ENCODE measurements around the gene OSBPL2. TPM values are rescaled to one million over a fixed set of nuclear protein-coding genes. Genes with fewer than 3 reads are reported as not detected.

Gene OSBPL2
- total and polyA plus RNA-seq, 9 of the 15 experiments (the other 6 are each of a cell fraction or from before 2014, with no cell fraction given): 2.5 to 25.6 (median 14.1) TPM

DNA sequence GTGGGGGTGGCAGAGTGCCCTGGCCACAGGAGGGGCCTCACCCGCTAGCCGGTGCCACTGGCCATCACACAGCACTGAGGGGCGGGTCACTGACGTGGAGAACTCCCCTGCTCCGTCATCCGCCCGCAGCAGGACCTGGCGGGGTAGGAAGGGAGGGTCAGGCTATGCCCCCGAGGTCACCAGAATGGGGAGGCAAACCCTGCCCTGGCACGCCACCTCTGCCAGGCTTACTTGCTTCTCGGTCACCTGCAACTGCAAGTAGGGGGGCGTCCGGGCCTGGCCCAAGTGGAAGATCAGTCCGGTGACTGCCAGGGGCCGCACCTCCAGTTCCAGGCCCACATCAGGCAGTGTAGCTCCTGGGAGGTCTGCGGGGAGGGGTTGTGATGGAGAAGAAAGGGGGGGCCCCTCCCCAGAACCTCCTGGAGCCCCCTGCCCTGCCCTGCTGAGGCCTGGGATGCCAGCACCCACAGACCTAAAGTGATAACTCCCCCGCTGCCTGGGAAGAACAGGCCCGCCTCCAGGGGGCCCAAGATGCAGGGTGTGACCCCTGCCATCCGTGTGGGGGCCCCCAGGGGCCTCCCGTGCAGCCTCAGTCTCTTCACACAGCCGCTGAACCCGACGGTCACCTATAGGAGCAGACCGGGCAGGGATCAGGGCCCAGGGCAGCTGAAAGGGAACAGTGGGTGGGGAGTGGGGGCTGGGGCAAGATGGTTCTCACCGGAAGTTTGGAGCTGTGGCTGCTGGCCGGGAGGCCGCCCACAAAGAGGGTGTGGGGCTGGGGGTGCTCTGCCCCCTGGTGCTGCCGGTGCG lies 71.8 kb downstream of the OSBPL2 start:
- WGBS (ENCODE audit: insufficient coverage, low coverage, missing lambda C conversion rate): 83% methylated on average over 15 of the region's 29 CpGs
- TF ChIP-seq ZNF699 (CRISPR knock-in tag; IDR thresholded peaks at IDR 0.05; ENCODE audit: insufficient replicate concordance): no peak
- TF ChIP-seq POLR2G (IDR thresholded peaks at IDR 0.05; ENCODE audit: low read depth, low read length): peak; percentile 57
- TF ChIP-seq PYGO2 (tag; IDR thresholded peaks at IDR 0.05): no peak
- no peak for TF ChIP-seq ZNF695 (CRISPR knock-in tag; IDR thresholded peaks at IDR 0.05)
- peak; percentile 13; the same call in 1 of the 2 replicates for TF ChIP-seq RBFOX2 (IDR thresholded peaks at IDR 0.05; ENCODE audit: low read depth, low read length)
- TF ChIP-seq CSDE1 (IDR thresholded peaks at IDR 0.05): no peak
- TF ChIP-seq ZSCAN29 (IDR thresholded peaks at IDR 0.05): no peak
- no peak for TF ChIP-seq GTF3C2 (IDR thresholded peaks at IDR 0.05; ENCODE audit: borderline replicate concordance, extremely low read depth, insufficient read length)
- no peak for TF ChIP-seq RBM15 (IDR thresholded peaks at IDR 0.05; ENCODE audit: insufficient read depth, low read length)

More for the DNA sequence above, 71.8 kb downstream of the OSBPL2 start:
- no peaks in the 10 kb centered on the region for H3K9me1 ChIP-seq (ENCODE audit: control insufficient read depth, insufficient read depth, low read length)
- CTCF ChIA-PET (ENCODE audit: low intra/inter-chr PET ratio): no interaction called here
- FAIRE-seq: no peak
- no peaks in the 10 kb centered on the region for H3K27me3 ChIP-seq (ENCODE audit: control insufficient read depth in 2 of 2, insufficient read depth in 2 of 2, low read length in 2 of 2)
- DNase-seq (ENCODE audit: extremely low read depth in 1 of 4, low spot score in 3 of 4): no peak
- no peak overlapping the region for H2AFZ ChIP-seq (ENCODE audit: low read depth, low read length)
- H4K20me1 ChIP-seq (replicated peaks; ENCODE audit: control insufficient read depth, insufficient read depth, low read length): peaks cover 1% of the 10 kb centered on the region
- H3K9ac ChIP-seq (ENCODE audit: insufficient read depth in 1 of 2, low read depth in 2 of 2, low read length in 2 of 2): no peak overlapping the region
- intact Hi-C loops (cut with micrococcal nuclease) (loop anchor here (10.0 kb wide), 2 partner anchors 185 to 325 kb away; no protein-coding TSS in a partner anchor), in situ Hi-C loops (cut with MboI) (loop anchor here (5.0 to 10.0 kb wide), 3 partner anchors 57 to 305 kb away; partner anchors contain the start of gene LAMA5)
- peaks cover 15% of the 10 kb centered on the region for H3K79me2 ChIP-seq (ENCODE audit: control insufficient read depth, insufficient read depth, low read length)
- ATAC-seq: no peak
- peaks cover 96% of the 10 kb centered on the region for H3K36me3 ChIP-seq (ENCODE audit: control insufficient read depth, insufficient read depth, low read length)
- no TSS peak for BruUV-seq (replicated peaks)
- H3K4me2 ChIP-seq (ENCODE audit: insufficient read depth, low read length): no peak overlapping the region
- peaks cover 1 to 46% of the 10 kb centered on the region in 2 experiments; a peak in 4 of 5 replicates for H3K4me1 ChIP-seq (replicated peaks in 1 of 2; ENCODE audit: control insufficient read depth in 2 of 2, insufficient read depth in 2 of 2, low read length in 2 of 2)
- POLR2A ChIA-PET: interaction anchor here (0.6 kb wide), 1 partner anchor 216 kb away, joined by 3 read pairs; no protein-coding TSS in a partner anchor
- H3K4me3 ChIP-seq: no peak overlapping the region
- no peaks in the 10 kb centered on the region for H3K9me3 ChIP-seq (replicated peaks; ENCODE audit: control insufficient read depth, insufficient read depth, low read depth, low read length)
- no peak overlapping the region for H3K27ac ChIP-seq (ENCODE audit: extremely low read depth, low read depth, low read length)

All from K562 (cell line).